GM12875 (cell line): ENCODE results near the gene BACE2.

Source experiments
- H3K4me3 ChIP-seq: one replicate; pipeline ENCODE4 v1.5.1; 2011; ENCODE audit warnings: low read depth, low read length, control low read depth
- CTCF ChIP-seq: IDR thresholded peaks from 2 replicates; pipeline ENCODE4 v1.5.1; 2011; ENCODE audit warnings: low read depth, mild to moderate bottlenecking, control low read depth, inconsistent platforms, low read length, moderate library complexity, borderline replicate concordance; ENCODE audit not compliant: insufficient read depth

BACE2 gene

GRCh38 chr21:41228958-41229357 is 61.0 kb downstream of the BACE2 start:
- no peak for TF ChIP-seq CTCF
- no peak overlapping the region for H3K4me3 ChIP-seq

- TF ChIP-seq CTCF: no peak
- no peak overlapping the region for H3K4me3 ChIP-seq
Observed at GRCh38 chr21:41229509-41230248, 61.7 kb downstream of the BACE2 start.

- H3K4me3 ChIP-seq: no peak overlapping the region
- no peak for TF ChIP-seq CTCF
Observed at GRCh38 chr21:41230497-41230896, 62.5 kb downstream of the BACE2 start.

GRCh38 chr21:41231060-41231459 is 63.1 kb downstream of the BACE2 start:
- TF ChIP-seq CTCF: no peak
- no peak overlapping the region for H3K4me3 ChIP-seq

- no peak overlapping the region for H3K4me3 ChIP-seq
- TF ChIP-seq CTCF: no peak
Observed at GRCh38 chr21:41232013-41232412, 64.1 kb downstream of the BACE2 start.

GRCh38 chr21:41233916-41234315 is 66.0 kb downstream of the BACE2 start:
- no peak for TF ChIP-seq CTCF
- no peak overlapping the region for H3K4me3 ChIP-seq

GRCh38 chr21:41234569-41234968 is 66.6 kb downstream of the BACE2 start:
- no peak overlapping the region for H3K4me3 ChIP-seq
- TF ChIP-seq CTCF: no peak
